MM.1S (cell line): ENCODE data around the gene CRTC3.

ENCODE experiments used
- DNase-seq: peaks from one replicate; pipeline ENCODE4 v3.0.0-alpha.2; 2015
- H2AFZ ChIP-seq: fragments of 300-600 bp; sonication (generic); 2 replicates; pipeline ENCODE4 v1.6.0; 2016; ENCODE audit warnings: antibody characterized with exemption, low read length
- H3F3A ChIP-seq: fragments of 300-600 bp; sonication (generic); 2 replicates; pipeline ENCODE4 v1.6.1; 2016; ENCODE audit warnings: mild to moderate bottlenecking, antibody characterized with exemption, low read length, moderate library complexity, mixed read lengths; ENCODE audit not compliant: insufficient read depth
- H3K27ac ChIP-seq: fragments of 300-600 bp; sonication (generic); 2 replicates; pipeline ENCODE4 v1.5.1; 2016; ENCODE audit warnings: mild to moderate bottlenecking, low read length
- H3K27me3 ChIP-seq: fragments of 300-600 bp; sonication (generic); replicated peaks from 2 replicates; pipeline ENCODE4 v1.6.0; 2016; ENCODE audit warnings: low read length; ENCODE audit not compliant: insufficient read depth
- H3K36me3 ChIP-seq: fragments of 300-600 bp; sonication (generic); replicated peaks from 2 replicates; pipeline ENCODE4 v1.6.1; 2016; ENCODE audit warnings: mild to moderate bottlenecking, low read length, mixed read lengths; ENCODE audit not compliant: insufficient read depth
- H3K4me1 ChIP-seq: fragments of 300-600 bp; sonication (generic); 2 replicates; pipeline ENCODE4 v1.6.1; 2016; ENCODE audit warnings: low read length, mixed read lengths
- H3K4me2 ChIP-seq: fragments of 300-600 bp; sonication (generic); 2 replicates; pipeline ENCODE4 v1.6.0; 2016; ENCODE audit warnings: low read depth, low read length
- H3K4me3 ChIP-seq: fragments of 300-600 bp; sonication (generic); 2 replicates; pipeline ENCODE4 v1.5.1; 2016; ENCODE audit warnings: low read length, mixed read lengths
- H3K79me2 ChIP-seq: fragments of 300-600 bp; sonication (generic); 2 replicates; pipeline ENCODE4 v1.6.1; 2016; ENCODE audit warnings: mixed run types, low read length, mixed read lengths
- H3K9ac ChIP-seq: fragments of 300-600 bp; sonication (generic); 2 replicates; pipeline ENCODE4 v1.6.1; 2016; ENCODE audit warnings: low read length, mixed read lengths
- H3K9me2 ChIP-seq: fragments of 300-600 bp; sonication (generic); replicated peaks from 2 replicates; pipeline ENCODE4 v1.6.1; 2016; ENCODE audit warnings: mild to moderate bottlenecking, low read length, mixed read lengths; ENCODE audit not compliant: insufficient read depth
- H3K9me3 ChIP-seq: fragments of 300-600 bp; sonication (generic); replicated peaks from 2 replicates; pipeline ENCODE4 v1.6.1; 2016; ENCODE audit warnings: mild to moderate bottlenecking, low read length, mixed read lengths; ENCODE audit not compliant: insufficient read depth
- H4K20me1 ChIP-seq: fragments of 300-600 bp; sonication (generic); 2 replicates; pipeline ENCODE4 v1.6.1; 2016; ENCODE audit warnings: mild to moderate bottlenecking, low read length, moderate library complexity, mixed read lengths; ENCODE audit not compliant: insufficient read depth
- EZH2 ChIP-seq: fragments of 300-600 bp; sonication (generic); optimal IDR thresholded peaks from 2 replicates; pipeline ENCODE3; 2017; ENCODE audit warnings: low read depth, mild to moderate bottlenecking, antibody characterized with exemption, low read length, mixed read lengths
- EZH2phosphoT487 ChIP-seq: fragments of 300-600 bp; sonication (generic); IDR thresholded peaks from 2 replicates; pipeline ENCODE4 v1.6.1; 2018; ENCODE audit warnings: antibody characterized with exemption, low read length
- TF ChIP-seq, protein P1 (sequence below): fragments of 300-600 bp; sonication (generic); IDR thresholded peaks from 2 replicates; pipeline ENCODE4 v1.5.1; 2016; ENCODE audit warnings: antibody characterized with exemption, low read length, mixed read lengths

Gene CRTC3

DNA sequence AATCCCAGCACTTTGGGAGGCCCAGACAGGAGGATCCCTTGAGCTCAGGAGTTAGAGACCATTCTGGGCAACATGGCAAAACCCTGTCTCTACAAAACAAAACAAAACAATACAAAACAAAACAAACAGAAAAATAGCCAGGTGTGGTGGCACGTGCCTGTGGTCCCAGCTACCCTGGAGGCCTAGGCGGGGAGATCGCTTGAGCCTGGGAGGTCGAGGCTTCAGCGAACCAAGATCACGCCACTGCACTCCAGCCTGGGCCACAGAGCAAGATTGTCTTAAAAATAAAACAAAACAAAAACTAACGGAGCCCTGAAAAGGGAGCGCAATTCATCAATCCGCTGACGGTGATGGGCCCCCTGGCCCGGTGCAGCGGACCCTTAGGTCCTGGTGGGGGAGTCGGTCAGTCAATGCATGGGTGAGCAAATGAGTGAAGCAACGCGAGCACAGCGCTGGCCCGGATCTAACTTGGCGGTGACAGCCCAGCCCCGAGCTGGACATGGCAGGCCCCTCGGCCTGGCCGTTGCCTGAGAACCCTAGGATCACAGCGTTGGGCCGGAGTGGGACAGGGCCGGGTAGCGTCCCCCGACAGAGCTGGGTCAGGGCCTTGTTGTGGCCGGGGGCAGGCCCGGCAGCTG, 135.0 kb downstream of the CRTC3 start:
- no peak for DNase-seq
- Histone ChIP-seq H3K9me2 (no peaks in the 10 kb centered on the region), H3K79me2 (no peaks in the 10 kb centered on the region), H3K4me1 (peaks cover 24% of the 10 kb centered on the region), H3F3A (peaks cover 15% of the 10 kb centered on the region), H3K4me2 (peak overlapping the region; percentile 88), H3K9ac (no peak overlapping the region), H3K9me3 (no peaks in the 10 kb centered on the region), H3K27ac (no peak overlapping the region), H4K20me1 (peaks cover 11% of the 10 kb centered on the region; the same call in 1 of the 2 replicates), H3K4me3 (peak overlapping the region; percentile 66), H2AFZ (peak overlapping the region; percentile 78; the same call in 1 of the 2 replicates), H3K27me3 (peaks cover 88% of the 10 kb centered on the region), H3K36me3 (no peaks in the 10 kb centered on the region)
- TF ChIP-seq, protein P1, sequence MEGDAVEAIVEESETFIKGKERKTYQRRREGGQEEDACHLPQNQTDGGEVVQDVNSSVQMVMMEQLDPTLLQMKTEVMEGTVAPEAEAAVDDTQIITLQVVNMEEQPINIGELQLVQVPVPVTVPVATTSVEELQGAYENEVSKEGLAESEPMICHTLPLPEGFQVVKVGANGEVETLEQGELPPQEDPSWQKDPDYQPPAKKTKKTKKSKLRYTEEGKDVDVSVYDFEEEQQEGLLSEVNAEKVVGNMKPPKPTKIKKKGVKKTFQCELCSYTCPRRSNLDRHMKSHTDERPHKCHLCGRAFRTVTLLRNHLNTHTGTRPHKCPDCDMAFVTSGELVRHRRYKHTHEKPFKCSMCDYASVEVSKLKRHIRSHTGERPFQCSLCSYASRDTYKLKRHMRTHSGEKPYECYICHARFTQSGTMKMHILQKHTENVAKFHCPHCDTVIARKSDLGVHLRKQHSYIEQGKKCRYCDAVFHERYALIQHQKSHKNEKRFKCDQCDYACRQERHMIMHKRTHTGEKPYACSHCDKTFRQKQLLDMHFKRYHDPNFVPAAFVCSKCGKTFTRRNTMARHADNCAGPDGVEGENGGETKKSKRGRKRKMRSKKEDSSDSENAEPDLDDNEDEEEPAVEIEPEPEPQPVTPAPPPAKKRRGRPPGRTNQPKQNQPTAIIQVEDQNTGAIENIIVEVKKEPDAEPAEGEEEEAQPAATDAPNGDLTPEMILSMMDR = no peak
- TF ChIP-seq EZH2phosphoT487 (no peak), EZH2 (no peak)

GRCh38 chr15:90665288-90666134, 135.8 kb downstream of the CRTC3 start:
- Histone ChIP-seq H3K4me1 (peaks cover 17% of the 10 kb centered on the region), H3K9ac (peak overlapping the region; percentile 5; the same call in 1 of the 2 replicates), H3K9me2 (no peaks in the 10 kb centered on the region), H3K4me2 (peak overlapping the region; percentile 88), H3F3A (peaks cover 15% of the 10 kb centered on the region), H3K79me2 (no peaks in the 10 kb centered on the region), H3K27me3 (peaks cover 88% of the 10 kb centered on the region), H2AFZ (peak overlapping the region; percentile 78), H3K9me3 (no peaks in the 10 kb centered on the region), H3K4me3 (peak overlapping the region; percentile 66), H4K20me1 (peaks cover 5% of the 10 kb centered on the region; the same call in 1 of the 2 replicates), H3K27ac (no peak overlapping the region), H3K36me3 (no peaks in the 10 kb centered on the region)
- TF ChIP-seq EZH2 (no peak), EZH2phosphoT487 (no peak)
- TF ChIP-seq, protein P1 = no peak
- no peak for DNase-seq

DNA sequence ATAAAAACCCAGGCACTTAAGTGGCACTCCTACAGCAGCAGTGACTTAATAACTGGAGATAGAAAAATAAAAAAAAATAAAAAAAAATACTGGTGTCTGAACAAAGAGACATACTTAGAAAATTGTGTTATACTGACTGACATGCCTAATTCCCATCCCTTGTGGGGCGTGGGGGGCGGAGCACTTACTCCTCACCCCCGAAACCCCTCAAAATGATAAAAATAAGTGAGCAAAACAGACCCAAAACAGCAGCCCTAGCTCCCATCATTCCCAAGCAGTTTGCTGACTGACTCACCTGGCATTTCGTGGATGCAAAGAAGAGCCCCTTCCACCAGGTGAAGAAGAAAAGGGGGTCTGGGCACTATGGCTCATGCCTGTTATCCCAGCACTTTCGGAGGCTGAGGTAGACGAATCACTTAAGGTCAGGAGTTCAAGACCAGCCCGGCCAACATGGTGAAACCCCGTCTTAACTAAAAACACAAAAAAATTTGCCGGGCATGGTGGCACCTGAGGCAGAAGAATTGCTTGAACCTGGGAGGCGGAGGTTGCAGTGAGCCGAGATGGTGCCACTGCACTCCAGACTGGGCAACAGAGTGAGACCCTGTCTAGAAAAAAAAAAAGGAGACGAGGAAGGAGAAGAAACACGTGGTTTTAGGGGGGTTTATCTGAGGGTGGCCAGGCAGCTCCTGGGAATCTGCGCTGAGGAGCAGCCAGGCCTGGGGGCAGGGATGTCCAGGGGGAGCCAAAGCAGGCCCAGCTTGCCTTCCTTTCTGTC, 136.6 kb downstream of the CRTC3 start:
- no peaks in the 10 kb centered on the region for H3K9me2 ChIP-seq
- H3K79me2 ChIP-seq = no peaks in the 10 kb centered on the region
- H3K9me3 ChIP-seq = no peaks in the 10 kb centered on the region
- peaks cover 10% of the 10 kb centered on the region; the same call in 1 of the 2 replicates for H3F3A ChIP-seq
- H2AFZ ChIP-seq = no peak overlapping the region
- H3K27ac ChIP-seq = no peak overlapping the region
- no peak overlapping the region for H3K9ac ChIP-seq
- peaks cover 12% of the 10 kb centered on the region for H3K4me1 ChIP-seq
- no peak overlapping the region; the same call in 1 of the 2 replicates for H3K4me3 ChIP-seq
- TF ChIP-seq EZH2 = no peak
- TF ChIP-seq EZH2phosphoT487 = no peak
- TF ChIP-seq, protein P1 = no peak
- DNase-seq = no peak
- H3K27me3 ChIP-seq = peaks cover 95% of the 10 kb centered on the region
- no peaks in the 10 kb centered on the region; the same call in 1 of the 2 replicates for H4K20me1 ChIP-seq
- H3K36me3 ChIP-seq = no peaks in the 10 kb centered on the region
- H3K4me2 ChIP-seq = peak overlapping the region; percentile 88
